Superior temporal gyrus (tissue), 1 donor: ENCODE data around the gene CXCL1.

Experiments used
- DNase-seq: peaks from one replicate; pipeline ENCODE4 v3.0.0-alpha.2; 2016; ENCODE audit errors: extremely low spot score

The CXCL1 gene

GRCh38 chr4:73869130-73870055 lies at the start of gene CXCL1:
CXCL1 (plus strand) TSS chr4:73869393; CDS start chr4:73869471, 78 bp downstream.
- no peak for DNase-seq

- no peak for DNase-seq
Measured at GRCh38 chr4:73821325-73821724, 47.9 kb upstream of the CXCL1 start.

GRCh38 chr4:73822389-73822788 lies 46.8 kb upstream of the CXCL1 start:
- no peak for DNase-seq

GRCh38 chr4:73822812-73823504 lies 46.2 kb upstream of the CXCL1 start:
- no peak for DNase-seq

- no peak for DNase-seq
Measured at GRCh38 chr4:73823760-73824159, 45.4 kb upstream of the CXCL1 start.

GRCh38 chr4:73828956-73829355 lies 40.2 kb upstream of the CXCL1 start:
- no peak for DNase-seq

GRCh38 chr4:73831569-73831968 lies 37.6 kb upstream of the CXCL1 start:
- no peak for DNase-seq

- DNase-seq = no peak
Measured at GRCh38 chr4:73832651-73833237, 36.4 kb upstream of the CXCL1 start.

GRCh38 chr4:73836373-73837279 lies 32.6 kb upstream of the CXCL1 start, which contains the start of gene CXCL6:
CXCL6 (plus strand) TSS chr4:73836678; CDS start chr4:73836751, 73 bp downstream.
- DNase-seq = no peak

GRCh38 chr4:73839071-73839470 lies 30.1 kb upstream of the CXCL1 start:
- no peak for DNase-seq

GRCh38 chr4:73839715-73840114 lies 29.5 kb upstream of the CXCL1 start:
- DNase-seq = no peak

GRCh38 chr4:73841243-73841925 lies 27.8 kb upstream of the CXCL1 start:
- DNase-seq = no peak

- no peak for DNase-seq
Measured at GRCh38 chr4:73842696-73843095, 26.5 kb upstream of the CXCL1 start.

- no peak for DNase-seq
Measured at GRCh38 chr4:73843369-73843768, 25.8 kb upstream of the CXCL1 start.

GRCh38 chr4:73844345-73844744 lies 24.8 kb upstream of the CXCL1 start:
- no peak for DNase-seq

GRCh38 chr4:73844806-73845205 lies 24.4 kb upstream of the CXCL1 start:
- DNase-seq = no peak

- DNase-seq = no peak
Measured at GRCh38 chr4:73847526-73848182, 21.5 kb upstream of the CXCL1 start.

GRCh38 chr4:73848183-73848777 lies 20.9 kb upstream of the CXCL1 start:
- DNase-seq = no peak

- no peak for DNase-seq
Measured at GRCh38 chr4:73850261-73850970, 18.8 kb upstream of the CXCL1 start.
